NT2/D1 (cell line): ENCODE data around the gene MIEF1.

Experiments
- DNase-seq: peaks from one replicate; pipeline ENCODE4 v3.0.0-alpha.2; 2011; ENCODE audit warnings: low read depth, low spot score
- H3K27me3 ChIP-seq: 2 replicates; pipeline ENCODE4 v1.6.0; 2011; ENCODE audit warnings: mild to moderate bottlenecking; ENCODE audit not compliant: insufficient read length, insufficient read depth
- H3K36me3 ChIP-seq: 2 replicates; pipeline ENCODE4 v1.6.1; 2011; ENCODE audit warnings: mild to moderate bottlenecking, low read length, mixed read lengths; ENCODE audit not compliant: insufficient read depth, insufficient read length
- H3K4me1 ChIP-seq: 2 replicates; pipeline ENCODE4 v1.5.1; 2011; ENCODE audit not compliant: insufficient read depth, insufficient read length
- H3K4me3 ChIP-seq: 2 replicates; pipeline ENCODE4 v1.5.1; 2011; ENCODE audit warnings: low read depth; ENCODE audit not compliant: insufficient read length
- H3K9ac ChIP-seq: 2 replicates; pipeline ENCODE4 v1.6.0; 2011; ENCODE audit warnings: low read depth; ENCODE audit not compliant: insufficient read length
- H3K9me3 ChIP-seq: 2 replicates; pipeline ENCODE4 v1.5.1; 2011; ENCODE audit warnings: mild to moderate bottlenecking, low read length; ENCODE audit not compliant: insufficient read depth
- SUZ12 ChIP-seq: IDR thresholded peaks from 2 replicates; pipeline ENCODE4 v1.6.1; 2011; ENCODE audit not compliant: insufficient read length, insufficient read depth; ENCODE audit errors: extremely low read depth
- YY1 ChIP-seq: IDR thresholded peaks from 2 replicates; pipeline ENCODE4 v1.6.1; 2011; ENCODE audit not compliant: insufficient read length, insufficient read depth
- ZNF274 ChIP-seq: IDR thresholded peaks from 2 replicates; pipeline ENCODE4 v1.6.1; 2011; ENCODE audit warnings: mild to moderate bottlenecking, low read depth, low read length

Gene MIEF1

DNA sequence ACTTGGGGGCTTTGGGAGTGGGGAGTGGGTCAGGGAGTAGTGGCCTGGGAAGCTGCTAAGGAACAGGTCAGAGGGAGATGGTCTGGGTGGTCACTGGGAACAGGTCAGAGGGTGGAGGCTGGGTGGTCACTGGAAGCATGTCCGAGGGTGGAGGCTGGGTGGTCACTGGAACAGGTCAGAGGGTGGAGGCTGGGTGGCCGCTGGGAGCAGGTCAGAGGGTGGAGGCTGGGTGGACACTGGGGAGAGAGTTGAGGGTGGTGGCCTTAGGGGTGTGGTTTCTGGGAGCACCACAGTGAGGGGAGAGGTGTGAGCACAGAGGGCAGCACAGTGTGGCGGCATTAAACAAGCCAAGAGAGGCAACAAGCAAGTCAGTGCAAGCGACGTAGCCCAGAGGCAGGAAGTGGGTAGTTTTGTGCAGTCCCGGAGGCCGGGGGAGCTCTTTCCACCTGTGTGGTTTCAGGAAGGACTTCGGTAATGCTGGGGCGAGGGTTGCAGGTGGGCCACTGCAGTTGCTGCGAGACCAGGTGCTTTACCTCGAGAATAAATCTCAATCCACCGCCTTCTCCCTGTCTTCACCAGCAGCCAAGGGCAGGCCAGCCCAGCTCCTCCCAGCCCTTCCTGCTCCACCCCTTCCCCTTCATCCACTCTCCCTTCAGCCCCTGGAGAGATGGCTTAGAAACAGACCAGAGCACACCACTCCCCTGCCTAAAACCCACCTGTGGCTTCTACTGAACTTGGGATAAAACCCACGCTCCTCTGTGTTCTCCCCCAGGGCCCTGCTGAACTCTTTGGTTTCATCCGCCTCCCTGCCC, 65.3 kb downstream of the MIEF1 start:
- Histone ChIP-seq H3K27me3 (no peaks in the 10 kb centered on the region), H3K9ac (no peak overlapping the region), H3K36me3 (no peaks in the 10 kb centered on the region), H3K4me1 (peaks cover 6% of the 10 kb centered on the region), H3K4me3 (no peak overlapping the region), H3K9me3 (no peaks in the 10 kb centered on the region)
- no peak for DNase-seq
- TF ChIP-seq ZNF274: no peak
- TF ChIP-seq YY1: no peak
- no peak for TF ChIP-seq SUZ12
